NT2/D1 (cell line): Measurements from ENCODE around the gene IFNA14.

Source experiments
- DNase-seq: peaks from one replicate; pipeline ENCODE4 v3.0.0-alpha.2; 2011; ENCODE audit warnings: low read depth, low spot score
- H3K27me3 ChIP-seq: 2 replicates; pipeline ENCODE4 v1.6.0; 2011; ENCODE audit warnings: mild to moderate bottlenecking; ENCODE audit not compliant: insufficient read length, insufficient read depth
- H3K36me3 ChIP-seq: 2 replicates; pipeline ENCODE4 v1.6.1; 2011; ENCODE audit warnings: mild to moderate bottlenecking, low read length, mixed read lengths; ENCODE audit not compliant: insufficient read depth, insufficient read length
- H3K4me1 ChIP-seq: 2 replicates; pipeline ENCODE4 v1.5.1; 2011; ENCODE audit not compliant: insufficient read depth, insufficient read length
- H3K4me3 ChIP-seq: 2 replicates; pipeline ENCODE4 v1.5.1; 2011; ENCODE audit warnings: low read depth; ENCODE audit not compliant: insufficient read length
- H3K9ac ChIP-seq: 2 replicates; pipeline ENCODE4 v1.6.0; 2011; ENCODE audit warnings: low read depth; ENCODE audit not compliant: insufficient read length
- H3K9me3 ChIP-seq: 2 replicates; pipeline ENCODE4 v1.5.1; 2011; ENCODE audit warnings: mild to moderate bottlenecking, low read length; ENCODE audit not compliant: insufficient read depth
- SUZ12 ChIP-seq: IDR thresholded peaks from 2 replicates; pipeline ENCODE4 v1.6.1; 2011; ENCODE audit not compliant: insufficient read length, insufficient read depth; ENCODE audit errors: extremely low read depth
- YY1 ChIP-seq: IDR thresholded peaks from 2 replicates; pipeline ENCODE4 v1.6.1; 2011; ENCODE audit not compliant: insufficient read length, insufficient read depth
- ZNF274 ChIP-seq: IDR thresholded peaks from 2 replicates; pipeline ENCODE4 v1.6.1; 2011; ENCODE audit warnings: mild to moderate bottlenecking, low read depth, low read length

The IFNA14 gene

DNA sequence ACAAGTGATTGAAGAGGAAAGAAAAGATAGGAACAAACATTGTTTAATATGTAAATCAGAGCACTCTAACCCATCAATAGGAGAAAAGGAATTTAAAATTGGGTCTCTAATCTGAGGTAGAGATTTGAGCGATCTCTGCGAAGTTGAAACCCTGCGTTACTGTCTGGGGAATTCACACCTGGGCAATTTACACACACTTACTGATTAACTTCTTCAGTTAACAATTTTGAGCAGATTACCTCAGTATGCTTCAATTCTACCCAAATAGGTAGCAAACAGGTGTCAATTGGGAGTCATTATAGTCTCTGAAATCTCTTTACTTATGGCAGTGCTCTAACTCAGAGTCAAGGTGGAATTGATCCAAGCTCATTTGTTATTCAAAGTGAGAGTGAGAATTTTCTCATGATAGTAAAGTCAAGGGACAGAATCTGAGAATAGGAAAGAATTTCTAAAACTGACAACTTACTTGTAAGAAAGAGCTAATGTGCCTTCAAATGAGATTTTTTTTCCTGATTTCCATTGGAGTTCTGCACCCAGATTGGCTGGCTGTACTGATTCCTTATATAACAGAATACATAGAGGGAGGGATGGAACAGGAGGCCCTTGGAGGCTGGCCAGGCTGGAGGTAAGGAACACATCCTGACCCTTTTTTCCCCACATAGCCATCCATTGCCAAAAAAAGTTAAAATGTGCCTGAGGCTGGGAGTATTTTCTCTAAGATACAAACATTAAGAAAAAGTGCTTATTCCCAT, 27.1 kb upstream of the IFNA14 start:
- TF ChIP-seq YY1 (no peak), ZNF274 (no peak), SUZ12 (no peak)
- H3K9me3 ChIP-seq = no peaks in the 10 kb centered on the region
- H3K27me3 ChIP-seq = no peaks in the 10 kb centered on the region
- H3K9ac ChIP-seq = no peak overlapping the region
- no peaks in the 10 kb centered on the region for H3K4me1 ChIP-seq
- H3K4me3 ChIP-seq = no peak overlapping the region
- no peak for DNase-seq
- H3K36me3 ChIP-seq = no peaks in the 10 kb centered on the region

DNA sequence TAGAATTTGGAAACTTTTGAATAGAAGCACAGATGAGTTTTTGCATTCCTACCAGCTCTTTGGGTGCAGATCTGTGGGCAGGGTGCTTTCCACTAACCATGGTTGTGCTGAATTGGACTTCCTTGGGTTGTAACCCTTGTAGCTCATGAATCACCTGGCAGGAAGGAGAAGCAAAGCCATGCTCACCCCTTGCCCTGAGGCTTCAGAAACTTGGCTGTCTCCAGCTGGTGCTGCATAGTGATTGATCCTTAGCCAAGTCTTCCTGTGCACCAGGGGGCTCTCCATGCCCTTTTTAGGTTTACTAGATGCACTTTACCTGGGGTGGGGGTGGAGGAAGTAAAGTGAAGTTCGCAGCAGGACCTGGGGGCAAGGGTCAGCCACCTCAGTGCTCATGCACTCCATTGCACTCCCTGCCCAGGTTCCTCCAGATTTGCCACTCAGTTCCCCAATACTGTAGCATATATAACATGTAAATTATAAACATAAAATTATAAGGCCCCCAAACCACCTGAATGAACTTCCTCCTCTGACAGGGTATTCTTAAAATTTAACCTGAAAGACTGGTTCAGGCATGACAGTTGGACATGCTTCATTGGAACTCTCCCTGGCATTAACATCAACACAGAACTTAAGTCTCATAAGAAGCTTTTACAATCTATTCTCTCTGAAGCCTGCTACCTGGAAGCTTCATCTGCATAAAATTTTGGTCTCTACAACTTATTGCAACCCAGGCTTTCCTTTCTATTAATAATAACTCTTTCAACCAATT, 25.8 kb upstream of the IFNA14 start:
- Histone ChIP-seq H3K4me1 (no peaks in the 10 kb centered on the region), H3K36me3 (no peaks in the 10 kb centered on the region), H3K9me3 (no peaks in the 10 kb centered on the region), H3K4me3 (no peak overlapping the region), H3K27me3 (no peaks in the 10 kb centered on the region), H3K9ac (no peak overlapping the region)
- TF ChIP-seq SUZ12 (no peak), YY1 (no peak), ZNF274 (no peak)
- no peak for DNase-seq

DNA sequence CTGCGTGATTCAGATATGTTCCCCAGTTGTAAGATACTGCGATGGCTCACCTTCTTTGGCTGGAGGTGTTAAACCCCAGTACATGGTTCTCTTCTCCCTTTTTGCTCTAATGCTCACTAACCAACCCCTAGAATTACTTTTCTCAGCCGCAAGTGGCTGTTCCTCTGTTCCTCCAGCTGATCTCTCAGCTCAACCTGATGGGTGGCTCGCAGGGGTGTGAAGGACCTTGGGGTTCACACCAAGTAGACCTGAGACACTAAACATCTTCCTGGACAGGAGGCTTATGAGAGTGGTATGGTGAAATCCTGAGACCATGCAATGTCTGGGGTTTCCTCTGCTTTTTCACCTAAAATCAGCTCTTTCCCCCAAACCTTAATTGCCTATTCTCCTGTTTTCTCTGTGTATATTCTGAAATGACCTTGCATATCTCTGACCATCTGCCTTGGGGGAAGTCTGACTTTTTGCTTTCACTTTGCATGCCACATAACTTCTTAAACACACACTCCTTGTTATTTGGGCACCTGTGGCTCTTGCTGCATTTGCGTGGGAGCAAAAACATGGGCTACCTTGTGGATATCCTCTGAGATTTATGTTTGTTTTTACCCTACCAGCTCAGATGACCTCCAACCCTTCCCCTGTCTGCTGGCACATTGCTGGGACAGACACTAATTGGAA, 15.9 kb upstream of the IFNA14 start:
- no peak for DNase-seq
- peaks cover 2% of the 10 kb centered on the region for H3K4me1 ChIP-seq
- no peak overlapping the region for H3K4me3 ChIP-seq
- no peaks in the 10 kb centered on the region for H3K36me3 ChIP-seq
- TF ChIP-seq YY1 (no peak), ZNF274 (no peak), SUZ12 (no peak)
- H3K9me3 ChIP-seq = peaks cover 19% of the 10 kb centered on the region
- H3K27me3 ChIP-seq = no peaks in the 10 kb centered on the region
- no peak overlapping the region for H3K9ac ChIP-seq

- peaks cover 6% of the 10 kb centered on the region for H3K9me3 ChIP-seq
- H3K4me1 ChIP-seq = peaks cover 2% of the 10 kb centered on the region
- peak; percentile 22 for DNase-seq
- H3K4me3 ChIP-seq = no peak overlapping the region
- H3K36me3 ChIP-seq = no peaks in the 10 kb centered on the region
- H3K27me3 ChIP-seq = no peaks in the 10 kb centered on the region
- TF ChIP-seq YY1 (no peak), SUZ12 (no peak), ZNF274 (no peak)
- H3K9ac ChIP-seq = no peak overlapping the region
Observed at GRCh38 chr9:21252721-21253547, 13.1 kb upstream of the IFNA14 start.

- TF ChIP-seq ZNF274 = no peak
- no peak for TF ChIP-seq SUZ12
- no peak for TF ChIP-seq YY1
- Histone ChIP-seq H3K9me3 (no peaks in the 10 kb centered on the region), H3K27me3 (no peaks in the 10 kb centered on the region)
Observed at GRCh38 chr9:21251638-21252037, 11.8 kb upstream of the IFNA14 start.

DNA sequence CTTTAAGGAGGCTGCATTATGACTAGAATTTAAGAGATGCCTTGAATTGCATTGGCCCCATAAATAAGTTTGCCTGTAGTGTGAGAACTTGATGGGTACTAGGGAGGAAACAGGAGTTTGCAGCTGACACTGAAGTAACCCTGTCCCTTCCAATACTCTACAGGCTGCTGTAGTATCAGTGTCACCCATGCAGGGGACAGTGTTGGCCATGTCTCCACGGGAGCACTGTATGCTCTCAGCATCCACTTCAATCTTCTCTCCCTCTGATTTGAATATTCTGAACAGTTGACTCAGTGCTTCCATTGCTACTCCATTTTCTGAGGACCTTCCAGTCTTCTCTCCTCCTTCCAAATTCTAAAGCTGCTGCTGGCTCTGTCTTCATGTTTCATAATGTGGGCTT, 11.4 kb upstream of the IFNA14 start:
- H3K4me3 ChIP-seq = no peak overlapping the region
- H3K9ac ChIP-seq = no peak overlapping the region
- DNase-seq = no peak
- H3K27me3 ChIP-seq = no peaks in the 10 kb centered on the region
- no peaks in the 10 kb centered on the region for H3K36me3 ChIP-seq
- TF ChIP-seq SUZ12 = no peak
- no peak for TF ChIP-seq YY1
- TF ChIP-seq ZNF274 = no peak
- peaks cover 2% of the 10 kb centered on the region for H3K4me1 ChIP-seq
- no peaks in the 10 kb centered on the region for H3K9me3 ChIP-seq

More at GRCh38 chr9:21251638-21252037, 11.8 kb upstream of the IFNA14 start:
- H3K4me3 ChIP-seq = no peak overlapping the region
- H3K4me1 ChIP-seq = peaks cover 2% of the 10 kb centered on the region
- no peak for DNase-seq
- H3K9ac ChIP-seq = no peak overlapping the region
- H3K36me3 ChIP-seq = no peaks in the 10 kb centered on the region
